ENCODE results near the gene KIR3DL2.
"Not testable (repeated sequence)": the region's sequence is repeated elsewhere in the genome, so short reads cannot be mapped to it uniquely, and the experiment has no call there.

The KIR3DL2 gene

GRCh38 chr19:54828064-54828463 lies 22.2 kb upstream of the KIR3DL2 start:
- not testable (repeated sequence) for H3K27ac ChIP-seq (ENCODE audit: low read length); H3K9ac ChIP-seq (ENCODE audit: low read depth, low read length); H3K36me3 ChIP-seq (ENCODE audit: insufficient read depth, low read depth, low read length); H3K27me3 ChIP-seq (ENCODE audit: insufficient read depth, low read length); H3K4me3 ChIP-seq (ENCODE audit: low read length); H3K4me1 ChIP-seq (ENCODE audit: insufficient read depth, low read length)
- H3K9me3 ChIP-seq (ENCODE audit: insufficient read depth, low read depth, low read length) = peaks cover 42% of the 10 kb centered on the region

DNA sequence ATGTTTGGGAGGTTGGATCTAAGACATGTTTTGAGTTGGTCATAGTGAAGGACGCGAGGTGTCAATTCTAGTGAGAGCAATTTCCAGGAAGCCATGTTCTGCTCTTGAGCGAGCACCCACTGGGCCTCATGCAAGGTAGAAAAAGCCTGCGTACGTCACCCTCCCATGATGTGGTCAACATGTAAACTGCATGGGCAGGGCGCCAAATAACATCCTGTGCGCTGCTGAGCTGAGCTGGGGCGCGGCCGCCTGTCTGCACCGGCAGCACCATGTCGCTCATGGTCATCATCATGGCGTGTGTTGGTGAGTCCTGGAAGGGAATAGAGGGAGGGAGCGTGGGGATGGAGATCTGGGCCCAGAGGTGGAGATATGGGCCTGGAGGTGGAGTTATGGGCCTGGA lies 17.7 kb upstream of the KIR3DL2 start, which contains the start of gene KIR2DS4:
Gene KIR2DS4 (plus strand): TSS at position 181 of the 400 bp plus-strand sequence.
- not testable (repeated sequence) for H3K4me3 ChIP-seq (ENCODE audit: low read length); H3K4me1 ChIP-seq (ENCODE audit: insufficient read depth, low read length); H3K27me3 ChIP-seq (ENCODE audit: insufficient read depth, low read length); H3K9ac ChIP-seq (ENCODE audit: low read depth, low read length); H3K36me3 ChIP-seq (ENCODE audit: insufficient read depth, low read depth, low read length); H3K27ac ChIP-seq (ENCODE audit: low read length)
- H3K9me3 ChIP-seq (ENCODE audit: insufficient read depth, low read depth, low read length) = peaks cover 67% of the 10 kb centered on the region

- not testable (repeated sequence) for H3K36me3 ChIP-seq (ENCODE audit: insufficient read depth, low read depth, low read length); H3K27me3 ChIP-seq (ENCODE audit: insufficient read depth, low read length); H3K4me3 ChIP-seq (ENCODE audit: low read length); H3K9ac ChIP-seq (ENCODE audit: low read depth, low read length); H3K4me1 ChIP-seq (ENCODE audit: insufficient read depth, low read length); H3K27ac ChIP-seq (ENCODE audit: low read length)
- H3K9me3 ChIP-seq (ENCODE audit: insufficient read depth, low read depth, low read length) = peaks cover 69% of the 10 kb centered on the region
Measured at GRCh38 chr19:54835126-54835525, 15.1 kb upstream of the KIR3DL2 start.

- H3K9ac ChIP-seq (ENCODE audit: low read depth, low read length); H3K4me1 ChIP-seq (ENCODE audit: insufficient read depth, low read length); H3K27ac ChIP-seq (ENCODE audit: low read length); H3K36me3 ChIP-seq (ENCODE audit: insufficient read depth, low read depth, low read length); H3K27me3 ChIP-seq (ENCODE audit: insufficient read depth, low read length); H3K4me3 ChIP-seq (ENCODE audit: low read length): not testable (repeated sequence)
- peaks cover 54% of the 10 kb centered on the region for H3K9me3 ChIP-seq (ENCODE audit: insufficient read depth, low read depth, low read length)
Measured at GRCh38 chr19:54837522-54837921, 12.7 kb upstream of the KIR3DL2 start.

GRCh38 chr19:54843171-54843570 lies 7.1 kb upstream of the KIR3DL2 start:
- H3K4me1 ChIP-seq (ENCODE audit: insufficient read depth, low read length); H3K9ac ChIP-seq (ENCODE audit: low read depth, low read length); H3K27me3 ChIP-seq (ENCODE audit: insufficient read depth, low read length); H3K27ac ChIP-seq (ENCODE audit: low read length); H3K36me3 ChIP-seq (ENCODE audit: insufficient read depth, low read depth, low read length); H3K4me3 ChIP-seq (ENCODE audit: low read length): not testable (repeated sequence)
- peaks cover 28% of the 10 kb centered on the region for H3K9me3 ChIP-seq (ENCODE audit: insufficient read depth, low read depth, low read length)

- H3K36me3 ChIP-seq (ENCODE audit: insufficient read depth, low read depth, low read length) = no peaks in the 10 kb centered on the region
- H3K4me3 ChIP-seq (ENCODE audit: low read length) = no peak overlapping the region
- H3K27ac ChIP-seq (ENCODE audit: low read length) = no peak overlapping the region
- no peaks in the 10 kb centered on the region for H3K27me3 ChIP-seq (ENCODE audit: insufficient read depth, low read length)
- no peak overlapping the region for H3K9ac ChIP-seq (ENCODE audit: low read depth, low read length)
- H3K9me3 ChIP-seq (ENCODE audit: insufficient read depth, low read depth, low read length) = peaks cover 81% of the 10 kb centered on the region
- no peaks in the 10 kb centered on the region for H3K4me1 ChIP-seq (ENCODE audit: insufficient read depth, low read length)
Measured at GRCh38 chr19:54850930-54851329, 687 bp downstream of the KIR3DL2 start.

GRCh38 chr19:54851353-54851752 lies 1.1 kb downstream of the KIR3DL2 start:
- Histone ChIP-seq H3K9me3 (ENCODE audit: insufficient read depth, low read depth, low read length) (peaks cover 81% of the 10 kb centered on the region), H3K9ac (ENCODE audit: low read depth, low read length) (no peak overlapping the region), H3K36me3 (ENCODE audit: insufficient read depth, low read depth, low read length) (no peaks in the 10 kb centered on the region)

DNA sequence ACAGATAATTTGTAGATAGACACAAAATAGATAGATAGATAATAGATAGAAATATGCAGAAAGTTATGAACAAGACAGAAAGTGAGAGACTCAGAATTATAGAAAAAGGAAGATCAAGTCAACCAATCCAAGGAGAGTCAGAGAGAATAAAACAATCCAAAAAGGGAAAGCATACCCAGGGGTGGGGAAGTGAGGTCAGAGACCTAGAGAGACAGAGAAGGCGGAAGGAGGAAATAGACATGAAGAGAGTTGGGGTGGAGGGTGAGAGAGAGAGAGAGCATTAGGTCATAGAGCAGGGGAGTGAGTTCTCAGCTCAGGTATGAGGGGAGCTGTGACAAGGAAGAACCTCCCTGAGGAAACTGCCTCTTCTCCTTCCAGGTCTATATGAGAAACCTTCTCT lies 5.0 kb downstream of the KIR3DL2 start:
- not testable (repeated sequence) for H3K36me3 ChIP-seq (ENCODE audit: insufficient read depth, low read depth, low read length); H3K4me1 ChIP-seq (ENCODE audit: insufficient read depth, low read length); H3K9ac ChIP-seq (ENCODE audit: low read depth, low read length); H3K27ac ChIP-seq (ENCODE audit: low read length); H3K4me3 ChIP-seq (ENCODE audit: low read length); H3K27me3 ChIP-seq (ENCODE audit: insufficient read depth, low read length)
- peaks cover 74% of the 10 kb centered on the region for H3K9me3 ChIP-seq (ENCODE audit: insufficient read depth, low read depth, low read length)

More at GRCh38 chr19:54851353-54851752, 1.1 kb downstream of the KIR3DL2 start:
- no peaks in the 10 kb centered on the region for H3K4me1 ChIP-seq (ENCODE audit: insufficient read depth, low read length)
- H3K27ac ChIP-seq (ENCODE audit: low read length) = no peak overlapping the region
- H3K27me3 ChIP-seq (ENCODE audit: insufficient read depth, low read length) = no peaks in the 10 kb centered on the region
- no peak overlapping the region for H3K4me3 ChIP-seq (ENCODE audit: low read length)

DNA sequence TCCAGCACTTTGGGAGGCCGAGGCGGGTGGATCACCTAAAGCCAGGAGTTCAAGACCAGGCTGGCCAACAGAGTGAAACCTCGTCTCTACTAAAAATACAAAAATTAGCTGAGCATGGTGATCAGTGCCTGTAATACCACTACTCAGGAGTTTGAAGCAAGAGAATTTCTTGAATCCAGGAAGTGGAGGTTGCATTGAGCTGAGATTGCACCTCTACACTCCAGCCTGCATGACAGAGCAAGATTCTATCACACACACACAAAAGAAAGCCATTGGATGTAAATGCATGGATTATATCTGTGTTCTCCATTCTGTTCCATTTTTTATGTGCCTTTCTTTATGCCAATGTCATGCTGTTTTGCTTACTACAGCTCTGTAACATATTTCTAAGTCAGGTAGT lies 8.2 kb downstream of the KIR3DL2 start:
- H3K27ac ChIP-seq (ENCODE audit: low read length); H3K27me3 ChIP-seq (ENCODE audit: insufficient read depth, low read length); H3K4me1 ChIP-seq (ENCODE audit: insufficient read depth, low read length); H3K9ac ChIP-seq (ENCODE audit: low read depth, low read length); H3K36me3 ChIP-seq (ENCODE audit: insufficient read depth, low read depth, low read length); H3K4me3 ChIP-seq (ENCODE audit: low read length): not testable (repeated sequence)
- H3K9me3 ChIP-seq (ENCODE audit: insufficient read depth, low read depth, low read length) = peaks cover 51% of the 10 kb centered on the region

DNA sequence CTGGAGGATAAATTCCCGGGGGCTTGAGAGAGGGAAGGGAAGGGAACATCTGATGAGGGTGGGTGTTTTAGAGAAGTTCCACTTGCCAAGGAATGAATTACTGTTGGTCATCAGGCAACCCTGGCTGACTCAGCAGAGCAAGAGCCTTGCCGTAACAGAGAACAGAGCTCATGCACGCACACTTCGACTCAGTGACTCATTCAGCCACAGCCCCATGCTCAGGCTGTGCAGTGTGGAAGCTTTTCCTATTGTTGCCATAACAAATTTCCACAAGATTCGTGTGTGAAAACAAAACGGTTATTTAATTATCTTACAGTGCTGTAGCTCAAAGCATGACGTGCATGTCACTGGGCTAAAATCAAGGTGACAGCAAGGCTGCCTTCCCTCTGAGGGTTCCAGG lies 9.2 kb downstream of the KIR3DL2 start:
- peaks cover 41% of the 10 kb centered on the region for H3K9me3 ChIP-seq (ENCODE audit: insufficient read depth, low read depth, low read length)
- not testable (repeated sequence) for H3K27ac ChIP-seq (ENCODE audit: low read length); H3K4me3 ChIP-seq (ENCODE audit: low read length); H3K9ac ChIP-seq (ENCODE audit: low read depth, low read length); H3K36me3 ChIP-seq (ENCODE audit: insufficient read depth, low read depth, low read length); H3K27me3 ChIP-seq (ENCODE audit: insufficient read depth, low read length); H3K4me1 ChIP-seq (ENCODE audit: insufficient read depth, low read length)

DNA sequence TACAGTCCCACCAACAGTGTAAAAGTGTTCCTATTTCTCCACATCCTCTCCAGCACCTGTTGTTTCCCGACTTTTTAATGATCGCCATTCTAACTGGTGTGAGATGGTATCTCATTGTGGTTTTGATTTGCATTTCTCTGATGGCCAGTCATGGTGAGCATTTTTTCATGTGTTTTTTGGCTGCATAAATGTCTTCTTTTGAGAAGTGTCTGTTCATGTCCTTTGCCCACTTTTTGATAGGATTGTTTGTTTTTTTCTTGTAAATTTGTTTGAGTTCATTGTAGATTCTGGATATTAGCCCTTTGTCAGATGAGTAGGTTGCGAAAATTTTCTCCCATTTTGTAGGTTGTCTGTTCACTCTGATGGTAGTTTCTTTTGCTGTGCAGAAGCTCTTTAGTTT lies 13.2 kb downstream of the KIR3DL2 start:
- H3K36me3 ChIP-seq (ENCODE audit: insufficient read depth, low read depth, low read length); H3K4me3 ChIP-seq (ENCODE audit: low read length); H3K4me1 ChIP-seq (ENCODE audit: insufficient read depth, low read length); H3K9ac ChIP-seq (ENCODE audit: low read depth, low read length); H3K27ac ChIP-seq (ENCODE audit: low read length); H3K27me3 ChIP-seq (ENCODE audit: insufficient read depth, low read length): not testable (repeated sequence)
- peaks cover 31% of the 10 kb centered on the region; the same call in 1 of the 2 replicates for H3K9me3 ChIP-seq (ENCODE audit: insufficient read depth, low read depth, low read length)

GRCh38 chr19:54871696-54872095 lies 21.5 kb downstream of the KIR3DL2 start:
- H3K9me3 ChIP-seq (ENCODE audit: insufficient read depth, low read depth, low read length) = peaks cover 9% of the 10 kb centered on the region; the same call in 1 of the 2 replicates
- no peak overlapping the region for H3K9ac ChIP-seq (ENCODE audit: low read depth, low read length)
- H3K27ac ChIP-seq (ENCODE audit: low read length) = no peak overlapping the region
- 0 out of 2 replicates have a peak, but pooled peaks cover 6% of the 10 kb centered on the region for H3K27me3 ChIP-seq (ENCODE audit: insufficient read depth, low read length)
- H3K4me3 ChIP-seq (ENCODE audit: low read length) = no peak overlapping the region
- no peaks in the 10 kb centered on the region for H3K36me3 ChIP-seq (ENCODE audit: insufficient read depth, low read depth, low read length)
- no peaks in the 10 kb centered on the region for H3K4me1 ChIP-seq (ENCODE audit: insufficient read depth, low read length)

GRCh38 chr19:54873990-54874389 lies 23.7 kb downstream of the KIR3DL2 start, which contains the start of gene FCAR:
TSS of gene FCAR (plus strand) at chr19:54874235. CDS start at chr19:54874290, 55 bp downstream.
- peaks cover 5% of the 10 kb centered on the region; the same call in 1 of the 2 replicates for H3K9me3 ChIP-seq (ENCODE audit: insufficient read depth, low read depth, low read length)
- H3K4me1 ChIP-seq (ENCODE audit: insufficient read depth, low read length) = no peaks in the 10 kb centered on the region; the same call in 1 of the 2 replicates
- no peak within 1 kb of the TSS for H3K27ac ChIP-seq (ENCODE audit: low read length)
- H3K4me3 ChIP-seq (ENCODE audit: low read length) = no peak within 1 kb of the TSS
- 0 out of 2 replicates have a peak, but pooled peaks cover 6% of the 10 kb centered on the region for H3K27me3 ChIP-seq (ENCODE audit: insufficient read depth, low read length)
- H3K9ac ChIP-seq (ENCODE audit: low read depth, low read length) = no peak within 1 kb of the TSS
- no peaks in the 10 kb centered on the region for H3K36me3 ChIP-seq (ENCODE audit: insufficient read depth, low read depth, low read length)

Measured in iPS-20b (cell line).